GM19099 (cell line): ENCODE results near the gene MTHFR.

Experiments
- POLR2A ChIP-seq: IDR thresholded peaks from 3 replicates; pipeline ENCODE4 v1.6.1; 2011; ENCODE audit warnings: low read depth; ENCODE audit not compliant: insufficient read length; ENCODE audit errors: extremely low read depth

MTHFR gene

DNA sequence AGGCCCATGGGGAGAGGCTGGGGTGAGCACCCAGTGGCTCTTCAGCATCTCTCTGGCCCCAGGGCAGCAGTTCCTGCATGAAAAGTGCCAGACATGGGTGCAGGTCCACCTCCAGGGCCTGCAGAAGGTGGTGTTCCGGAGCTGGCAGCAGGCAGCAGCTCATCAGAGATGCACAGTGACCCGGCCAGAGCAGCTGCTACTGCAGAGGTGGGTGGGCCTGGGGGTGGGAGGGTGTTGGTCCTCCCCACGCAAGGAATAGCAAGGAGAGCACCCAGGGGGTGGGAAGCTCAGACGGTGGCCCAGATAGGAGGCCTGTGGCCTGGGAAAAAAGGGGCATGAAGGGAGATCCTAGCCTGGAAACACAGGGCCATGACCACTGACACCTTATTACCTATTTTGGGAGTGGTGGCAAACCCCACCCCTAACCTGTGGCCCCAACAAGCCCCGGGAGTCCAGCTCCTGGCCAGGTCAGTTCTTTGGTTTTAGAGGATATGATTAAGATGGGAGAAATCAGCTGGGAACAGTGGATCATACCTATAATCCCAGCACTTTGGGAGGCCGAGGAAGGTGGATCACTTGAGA, 23.5 kb downstream of the MTHFR start:
- TF ChIP-seq POLR2A = no peak

- no peak for TF ChIP-seq POLR2A
Measured at GRCh38 chr1:11781297-11781696, 24.5 kb downstream of the MTHFR start.

- no peak for TF ChIP-seq POLR2A
Measured at GRCh38 chr1:11780380-11781147, 25.2 kb downstream of the MTHFR start.

- TF ChIP-seq POLR2A = no peak
Measured at GRCh38 chr1:11779715-11780379, 25.9 kb downstream of the MTHFR start.

- TF ChIP-seq POLR2A = no peak
Measured at GRCh38 chr1:11778844-11779623, 26.7 kb downstream of the MTHFR start.

DNA sequence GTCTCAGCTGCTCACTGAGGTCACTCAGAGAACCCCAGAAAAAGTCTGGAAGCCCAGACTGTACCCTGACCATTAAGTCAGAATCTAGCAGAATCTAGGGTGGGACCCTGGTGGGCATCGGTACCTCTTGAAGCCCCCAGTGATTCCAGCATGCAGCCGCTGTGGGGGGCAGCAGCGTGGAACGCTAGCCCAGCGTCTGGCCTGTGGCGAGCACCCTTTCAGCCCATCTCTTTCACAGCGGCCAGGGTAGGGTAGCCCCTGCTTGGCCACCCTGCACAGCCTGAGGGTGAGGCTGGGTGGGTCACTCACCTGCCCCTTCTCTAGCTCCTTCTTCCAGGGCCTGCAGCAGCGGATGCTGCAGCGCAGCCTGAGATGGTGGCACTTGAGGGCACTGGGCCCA, 27.4 kb downstream of the MTHFR start:
- TF ChIP-seq POLR2A = no peak

DNA sequence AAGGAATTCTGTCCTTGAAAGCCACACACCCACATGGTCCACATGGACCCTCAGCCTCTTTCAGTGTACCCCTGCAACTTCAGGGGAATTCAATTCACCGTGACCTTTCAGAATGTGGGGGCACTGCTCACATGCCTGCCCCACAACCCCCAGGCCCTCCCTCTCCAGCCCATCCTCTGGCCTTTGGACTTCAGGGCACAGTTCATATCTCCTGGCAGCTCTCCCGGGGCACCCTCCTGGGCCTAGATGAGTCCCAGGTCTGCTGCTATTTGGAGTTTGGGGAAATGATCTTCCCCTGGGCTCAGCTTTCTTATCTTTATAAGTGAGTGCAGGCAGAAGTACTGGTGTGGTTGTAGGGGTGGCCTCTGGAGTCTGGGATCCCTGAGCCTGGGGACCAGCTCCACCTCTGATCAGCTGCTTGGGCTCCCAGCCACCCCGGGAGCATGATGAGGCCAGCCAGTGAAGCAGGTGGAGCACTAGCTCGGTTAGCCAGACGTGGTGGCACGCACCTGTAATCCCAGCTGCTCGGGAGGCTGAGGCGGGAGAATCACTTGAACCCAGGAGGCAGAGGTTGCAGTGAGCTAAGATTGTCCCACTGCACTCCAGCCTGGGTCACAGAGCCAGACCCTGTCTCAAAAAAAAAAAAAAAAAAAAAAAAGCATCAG, 28.0 kb downstream of the MTHFR start:
- no peak for TF ChIP-seq POLR2A

GRCh38 chr1:11774753-11775152, 31.0 kb downstream of the MTHFR start:
- TF ChIP-seq POLR2A = no peak

DNA sequence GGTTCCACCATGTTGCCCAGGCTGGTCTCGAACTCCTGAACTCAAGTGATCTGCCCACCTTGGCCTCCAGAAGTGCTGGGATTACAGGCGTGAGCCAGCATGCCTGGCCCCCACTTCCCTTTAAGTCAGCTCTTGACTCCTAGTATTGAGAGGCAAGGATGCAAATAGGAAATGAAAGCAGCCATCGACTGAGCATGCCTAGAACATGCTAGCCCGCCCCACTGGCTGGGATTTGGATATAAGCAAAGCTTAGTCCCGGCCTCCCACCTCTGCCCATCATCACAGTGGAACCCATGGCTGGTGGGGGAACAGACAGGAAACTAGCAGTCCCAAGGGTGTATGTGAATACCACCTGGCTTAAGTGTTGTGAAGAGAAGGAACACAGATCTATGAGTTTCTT, 33.3 kb downstream of the MTHFR start:
- no peak for TF ChIP-seq POLR2A

DNA sequence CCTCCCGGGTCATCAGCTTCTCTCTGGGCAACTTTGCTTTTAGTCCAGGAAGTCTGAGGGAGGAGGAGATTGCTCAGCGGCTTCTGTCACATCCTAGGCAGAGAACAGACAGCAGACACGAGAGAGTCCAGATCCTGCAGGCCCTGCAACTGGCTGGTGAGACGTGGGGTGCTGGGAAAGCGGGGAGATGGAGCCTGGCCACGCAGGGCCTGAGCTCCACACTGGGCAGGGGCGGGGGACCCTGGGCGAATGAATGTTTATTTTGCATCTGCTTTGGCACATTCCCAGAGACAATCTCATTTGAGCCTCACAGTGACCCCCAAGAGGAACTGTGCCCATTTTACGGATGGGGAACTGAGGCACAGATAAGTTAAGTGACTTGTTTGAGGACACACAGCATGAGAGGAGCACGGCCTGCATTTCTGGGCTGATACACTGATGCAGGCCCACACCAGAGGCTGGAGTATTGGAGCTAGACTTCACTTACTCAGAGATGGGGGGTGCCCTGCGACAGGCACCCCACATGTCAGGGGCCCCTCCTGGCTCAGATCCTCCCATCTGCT, 34.2 kb downstream of the MTHFR start:
- no peak for TF ChIP-seq POLR2A

GRCh38 chr1:11770011-11770410, 35.8 kb downstream of the MTHFR start:
- no peak for TF ChIP-seq POLR2A

GRCh38 chr1:11769274-11769673, 36.5 kb downstream of the MTHFR start:
- no peak for TF ChIP-seq POLR2A

DNA sequence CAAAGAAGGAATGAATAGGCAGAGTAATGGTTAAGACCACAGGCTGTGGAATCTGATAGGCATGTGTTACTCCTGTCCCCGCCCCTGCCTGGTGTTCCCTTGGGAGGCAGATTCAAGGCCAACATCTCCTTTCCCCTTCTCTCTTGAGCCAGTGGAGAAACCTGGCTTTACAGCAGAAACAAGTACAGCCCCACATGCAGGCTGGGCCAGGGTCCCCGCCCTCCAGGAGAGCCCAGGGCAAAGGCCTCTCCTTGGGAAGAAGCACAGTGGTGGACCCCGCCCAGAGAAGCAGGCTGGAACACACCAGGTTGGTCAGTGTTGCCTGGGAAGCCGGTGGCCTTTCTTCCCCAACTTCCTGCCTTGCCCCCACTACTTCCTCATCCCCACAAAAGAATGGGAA, 36.9 kb downstream of the MTHFR start:
- TF ChIP-seq POLR2A = no peak

DNA sequence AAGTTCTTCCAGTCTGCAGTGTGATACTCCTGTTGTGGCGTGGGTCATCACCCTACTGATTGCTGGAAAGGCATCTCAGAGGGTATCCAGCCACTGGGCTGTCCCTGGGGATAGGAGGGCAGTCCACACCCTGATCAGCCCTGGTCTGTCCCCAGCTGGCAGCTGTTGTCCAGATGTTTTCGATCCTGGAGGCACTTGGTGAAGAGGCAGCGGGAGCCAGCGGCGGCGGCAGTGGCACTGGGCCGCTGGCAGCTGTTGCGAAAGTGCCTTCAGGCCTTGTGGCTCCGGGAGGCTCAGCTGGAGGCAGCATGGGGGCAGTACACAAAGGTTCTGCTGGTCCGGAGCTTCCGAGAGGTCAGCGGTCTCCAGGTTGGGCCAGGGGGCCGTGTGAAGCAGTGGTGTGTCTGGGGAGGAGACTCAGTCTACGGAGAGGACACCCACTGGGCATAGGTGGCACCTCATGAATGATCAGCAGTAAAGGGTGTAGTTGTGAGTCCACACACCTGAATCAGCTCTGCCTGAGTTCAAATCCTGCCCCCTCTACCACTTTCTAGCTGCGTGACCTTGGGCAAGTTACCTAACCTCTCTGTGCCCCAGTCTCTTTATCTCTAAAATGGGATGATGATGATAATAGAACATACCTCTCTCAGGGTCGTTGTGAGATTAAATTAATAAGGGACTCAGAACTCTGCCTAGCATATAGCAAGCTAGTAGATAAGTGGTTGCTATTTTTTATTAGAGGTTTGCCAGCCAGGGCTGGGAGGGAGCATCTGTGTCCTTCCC, 37.7 kb downstream of the MTHFR start:
- TF ChIP-seq POLR2A = no peak
